ENCODE results near the gene NUDT8.

NUDT8 gene

DNA sequence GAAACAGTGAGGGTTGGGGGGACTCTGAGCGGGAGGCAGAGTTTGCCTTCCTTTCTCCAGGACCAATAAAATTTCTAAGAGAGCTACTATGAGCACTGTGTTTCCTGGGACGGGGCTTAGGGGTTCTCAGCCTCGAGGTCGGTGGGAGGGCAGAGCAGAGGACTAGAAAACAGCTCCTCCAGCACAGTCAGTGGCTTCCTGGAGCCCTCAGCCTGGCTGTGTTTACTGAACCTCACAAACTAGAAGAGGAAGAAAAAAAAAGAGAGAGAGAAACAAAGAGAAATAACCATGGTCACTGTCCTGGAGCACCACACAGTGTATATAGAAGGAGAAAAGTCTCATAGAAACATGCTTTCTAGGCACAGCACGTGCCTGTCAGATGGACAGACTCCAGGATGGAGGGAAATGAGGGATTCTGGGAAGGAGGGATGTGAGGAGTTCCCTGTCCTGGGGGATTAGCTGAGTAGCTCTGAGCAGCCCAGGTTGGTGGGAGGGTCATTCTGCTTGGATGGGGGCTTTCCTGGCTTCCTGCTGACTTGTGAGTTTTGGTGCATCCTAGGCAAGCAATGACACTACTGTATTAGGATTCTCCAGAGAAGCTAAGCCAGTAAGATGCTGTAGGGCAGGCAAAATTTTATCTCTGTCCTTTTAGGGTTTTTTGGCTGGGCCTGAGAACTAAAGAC lies 43.0 kb downstream of the NUDT8 start:
- TF ChIP-seq, protein P1, sequence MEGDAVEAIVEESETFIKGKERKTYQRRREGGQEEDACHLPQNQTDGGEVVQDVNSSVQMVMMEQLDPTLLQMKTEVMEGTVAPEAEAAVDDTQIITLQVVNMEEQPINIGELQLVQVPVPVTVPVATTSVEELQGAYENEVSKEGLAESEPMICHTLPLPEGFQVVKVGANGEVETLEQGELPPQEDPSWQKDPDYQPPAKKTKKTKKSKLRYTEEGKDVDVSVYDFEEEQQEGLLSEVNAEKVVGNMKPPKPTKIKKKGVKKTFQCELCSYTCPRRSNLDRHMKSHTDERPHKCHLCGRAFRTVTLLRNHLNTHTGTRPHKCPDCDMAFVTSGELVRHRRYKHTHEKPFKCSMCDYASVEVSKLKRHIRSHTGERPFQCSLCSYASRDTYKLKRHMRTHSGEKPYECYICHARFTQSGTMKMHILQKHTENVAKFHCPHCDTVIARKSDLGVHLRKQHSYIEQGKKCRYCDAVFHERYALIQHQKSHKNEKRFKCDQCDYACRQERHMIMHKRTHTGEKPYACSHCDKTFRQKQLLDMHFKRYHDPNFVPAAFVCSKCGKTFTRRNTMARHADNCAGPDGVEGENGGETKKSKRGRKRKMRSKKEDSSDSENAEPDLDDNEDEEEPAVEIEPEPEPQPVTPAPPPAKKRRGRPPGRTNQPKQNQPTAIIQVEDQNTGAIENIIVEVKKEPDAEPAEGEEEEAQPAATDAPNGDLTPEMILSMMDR (conservative IDR thresholded peaks at IDR 0.05): no peak
- TF ChIP-seq ZFX (IDR thresholded peaks at IDR 0.05): no peak
- no peak overlapping the region for H3K27ac ChIP-seq

DNA sequence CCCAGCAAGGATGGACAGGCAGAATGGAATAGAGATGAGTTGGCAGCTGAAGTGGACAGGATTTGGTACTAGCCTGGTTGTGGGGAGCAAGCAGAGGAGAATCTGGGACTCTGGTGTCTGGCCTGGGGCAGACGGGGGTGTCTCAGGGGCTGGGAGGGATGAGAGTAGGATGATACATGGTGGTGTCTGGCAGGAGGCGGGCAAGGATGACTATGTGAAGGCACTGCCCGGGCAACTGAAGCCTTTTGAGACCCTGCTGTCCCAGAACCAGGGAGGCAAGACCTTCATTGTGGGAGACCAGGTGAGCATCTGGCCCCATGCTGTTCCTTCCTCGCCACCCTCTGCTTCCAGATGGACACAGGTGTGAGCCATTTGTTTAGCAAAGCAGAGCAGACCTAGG lies 43.8 kb downstream of the NUDT8 start:
- no peak overlapping the region for H3K27ac ChIP-seq
- no peak for TF ChIP-seq ZFX (IDR thresholded peaks at IDR 0.05)
- TF ChIP-seq, protein P1 (conservative IDR thresholded peaks at IDR 0.05): no peak

DNA sequence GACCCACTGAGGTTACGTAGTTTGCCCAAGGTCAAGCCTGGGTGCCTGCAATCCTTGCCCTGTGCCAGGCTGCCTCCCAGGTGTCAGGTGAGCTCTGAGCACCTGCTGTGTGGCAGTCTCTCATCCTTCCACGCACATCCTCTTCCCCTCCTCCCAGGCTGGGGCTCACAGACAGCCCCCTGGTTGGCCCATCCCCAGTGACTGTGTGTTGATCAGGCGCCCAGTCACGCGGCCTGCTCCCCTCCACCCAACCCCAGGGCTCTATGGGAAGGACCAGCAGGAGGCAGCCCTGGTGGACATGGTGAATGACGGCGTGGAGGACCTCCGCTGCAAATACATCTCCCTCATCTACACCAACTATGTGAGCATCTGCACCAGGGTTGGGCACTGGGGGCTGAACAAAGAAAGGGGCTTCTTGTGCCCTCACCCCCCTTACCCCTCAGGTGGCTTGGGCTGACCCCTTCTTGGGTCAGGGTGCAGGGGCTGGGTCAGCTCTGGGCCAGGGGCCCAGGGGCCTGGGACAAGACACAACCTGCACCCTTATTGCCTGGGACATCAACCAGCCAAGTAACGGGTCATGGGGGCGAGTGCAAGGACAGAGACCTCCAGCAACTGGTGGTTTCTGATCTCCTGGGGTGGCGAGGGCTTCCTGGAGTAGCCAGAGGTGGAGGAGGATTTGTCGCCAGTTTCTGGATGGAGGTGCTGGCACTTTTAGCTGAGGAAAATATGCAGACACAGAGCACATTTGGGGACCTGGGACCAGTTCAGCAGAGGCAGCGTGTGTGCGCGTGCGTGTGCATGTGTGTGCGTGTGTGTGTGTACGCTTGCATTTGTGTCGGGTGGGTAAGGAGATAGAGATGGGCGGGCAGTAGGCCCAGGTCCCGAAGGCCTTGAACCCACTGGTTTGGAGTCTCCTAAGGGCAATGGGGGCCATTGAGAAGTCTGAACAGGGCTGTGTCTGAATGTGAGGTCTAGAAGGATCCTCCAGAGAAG lies 44.6 kb downstream of the NUDT8 start:
- no peak overlapping the region; the same call in 1 of the 2 replicates for H3K27ac ChIP-seq

DNA sequence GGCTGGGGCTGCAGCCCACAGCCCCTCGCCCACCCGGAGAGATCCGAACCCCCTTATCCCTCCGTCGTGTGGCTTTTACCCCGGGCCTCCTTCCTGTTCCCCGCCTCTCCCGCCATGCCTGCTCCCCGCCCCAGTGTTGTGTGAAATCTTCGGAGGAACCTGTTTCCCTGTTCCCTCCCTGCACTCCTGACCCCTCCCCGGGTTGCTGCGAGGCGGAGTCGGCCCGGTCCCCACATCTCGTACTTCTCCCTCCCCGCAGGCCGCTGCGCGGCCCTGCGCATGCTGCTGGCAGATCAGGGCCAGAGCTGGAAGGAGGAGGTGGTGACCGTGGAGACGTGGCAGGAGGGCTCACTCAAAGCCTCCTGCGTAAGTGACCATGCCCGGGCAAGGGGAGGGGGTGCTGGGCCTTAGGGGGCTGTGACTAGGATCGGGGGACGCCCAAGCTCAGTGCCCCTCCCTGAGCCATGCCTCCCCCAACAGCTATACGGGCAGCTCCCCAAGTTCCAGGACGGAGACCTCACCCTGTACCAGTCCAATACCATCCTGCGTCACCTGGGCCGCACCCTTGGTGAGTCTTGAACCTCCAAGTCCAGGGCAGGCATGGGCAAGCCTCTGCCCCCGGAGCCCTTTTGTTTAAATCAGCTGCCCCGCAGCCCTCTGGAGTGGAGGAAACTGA lies 45.4 kb downstream of the NUDT8 start:
- no peak for TF ChIP-seq ZFX (IDR thresholded peaks at IDR 0.05)
- TF ChIP-seq, protein P1 (conservative IDR thresholded peaks at IDR 0.05): no peak
- H3K27ac ChIP-seq: no peak overlapping the region; the same call in 1 of the 2 replicates

More for the DNA sequence above, 44.6 kb downstream of the NUDT8 start:
- TF ChIP-seq, protein P1 (conservative IDR thresholded peaks at IDR 0.05): no peak
- TF ChIP-seq ZFX (IDR thresholded peaks at IDR 0.05): no peak

DNA sequence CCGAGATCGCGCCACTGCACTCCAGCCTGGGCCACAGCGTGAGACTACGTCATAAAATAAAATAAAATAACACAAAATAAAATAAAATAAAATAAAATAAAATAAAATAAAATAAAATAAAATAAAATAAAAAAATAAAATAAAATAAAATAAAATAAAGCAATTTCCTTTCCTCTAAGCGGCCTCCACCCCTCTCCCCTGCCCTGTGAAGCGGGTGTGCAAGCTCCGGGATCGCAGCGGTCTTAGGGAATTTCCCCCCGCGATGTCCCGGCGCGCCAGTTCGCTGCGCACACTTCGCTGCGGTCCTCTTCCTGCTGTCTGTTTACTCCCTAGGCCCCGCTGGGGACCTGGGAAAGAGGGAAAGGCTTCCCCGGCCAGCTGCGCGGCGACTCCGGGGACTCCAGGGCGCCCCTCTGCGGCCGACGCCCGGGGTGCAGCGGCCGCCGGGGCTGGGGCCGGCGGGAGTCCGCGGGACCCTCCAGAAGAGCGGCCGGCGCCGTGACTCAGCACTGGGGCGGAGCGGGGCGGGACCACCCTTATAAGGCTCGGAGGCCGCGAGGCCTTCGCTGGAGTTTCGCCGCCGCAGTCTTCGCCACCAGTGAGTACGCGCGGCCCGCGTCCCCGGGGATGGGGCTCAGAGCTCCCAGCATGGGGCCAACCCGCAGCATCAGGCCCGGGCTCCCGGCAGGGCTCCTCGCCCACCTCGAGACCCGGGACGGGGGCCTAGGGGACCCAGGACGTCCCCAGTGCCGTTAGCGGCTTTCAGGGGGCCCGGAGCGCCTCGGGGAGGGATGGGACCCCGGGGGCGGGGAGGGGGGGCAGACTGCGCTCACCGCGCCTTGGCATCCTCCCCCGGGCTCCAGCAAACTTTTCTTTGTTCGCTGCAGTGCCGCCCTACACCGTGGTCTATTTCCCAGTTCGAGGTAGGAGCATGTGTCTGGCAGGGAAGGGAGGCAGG lies 46.2 kb downstream of the NUDT8 start, which contains the start of gene GSTP1:
TSS of gene GSTP1 (plus strand) at position 566 of the 958 bp plus-strand sequence. CDS start at position 598, 32 bp downstream.
- H3K27ac ChIP-seq: peak within 1 kb of the TSS; percentile 80
- no peak for TF ChIP-seq ZFX (IDR thresholded peaks at IDR 0.05)
- TF ChIP-seq, protein P1 (conservative IDR thresholded peaks at IDR 0.05): no peak

DNA sequence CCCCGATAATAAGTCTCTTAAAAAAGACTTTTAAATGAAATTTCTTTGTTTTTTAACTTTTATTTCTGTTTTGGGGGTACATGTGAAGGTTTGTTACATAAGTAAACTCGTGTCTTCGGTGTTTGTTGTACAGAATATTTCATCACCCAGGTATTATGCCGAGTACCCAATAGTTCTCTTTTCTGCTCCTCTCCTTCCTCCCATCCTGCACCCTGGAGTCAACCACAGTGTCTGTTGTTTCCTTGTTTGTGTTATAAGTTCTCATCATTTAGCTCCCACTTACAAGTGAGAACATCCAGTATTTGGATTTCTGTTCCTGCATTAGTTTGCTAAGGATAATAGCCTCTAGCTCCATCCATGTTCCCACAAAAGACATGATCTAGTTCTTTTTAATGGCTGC lies 47.7 kb downstream of the NUDT8 start:
- TF ChIP-seq, protein P1 (conservative IDR thresholded peaks at IDR 0.05): no peak
- TF ChIP-seq ZFX (IDR thresholded peaks at IDR 0.05): no peak
- H3K27ac ChIP-seq: peak overlapping the region; percentile 75

All from C4-2B (cell line).